GM18505 (cell line): Measurements from ENCODE around the gene C1orf116.

Experiments used
- ATAC-seq: cut with Tn5 transposase; IDR thresholded peaks from one replicate; pipeline ENCODE4 v1.9.1; 2021; ENCODE audit not compliant: unreplicated experiment
- POLR2A ChIP-seq: IDR thresholded peaks from 4 replicates; pipeline ENCODE4 v1.6.1; 2011; ENCODE audit warnings: borderline replicate concordance; ENCODE audit not compliant: insufficient read depth, insufficient read length; ENCODE audit errors: extremely low read depth

Gene C1orf116

DNA sequence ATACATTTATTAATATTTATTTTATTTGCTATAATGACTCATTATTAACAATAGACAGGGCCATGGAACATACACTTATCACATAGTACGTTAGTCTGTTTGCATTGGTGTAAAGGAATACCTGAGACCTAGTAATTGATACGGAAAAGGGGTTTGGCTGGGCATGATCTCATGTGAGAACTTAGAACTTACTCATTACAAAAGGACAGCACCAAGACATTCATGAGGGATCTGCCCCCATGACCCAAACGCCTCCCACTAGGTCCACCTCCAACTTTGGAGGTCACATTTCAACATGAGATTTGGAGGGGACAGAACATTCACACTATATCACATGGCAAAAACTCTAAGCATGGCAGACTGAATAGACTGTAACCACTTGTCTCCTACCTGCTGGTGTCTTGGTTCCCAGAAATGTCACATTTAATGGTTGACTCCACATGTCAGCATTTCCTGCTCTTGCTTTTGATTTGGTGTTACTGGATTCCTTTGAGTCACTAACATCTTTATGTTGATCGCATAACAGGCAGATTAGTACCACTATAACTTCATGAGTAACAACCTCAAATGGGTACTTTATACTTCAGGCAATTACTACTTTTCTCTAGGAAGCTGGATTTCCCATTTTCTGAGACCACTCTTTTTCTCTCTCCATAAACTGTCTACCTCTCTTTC lies 3.5 kb upstream of the C1orf116 start:
- no peak for TF ChIP-seq POLR2A
- no peak for ATAC-seq

DNA sequence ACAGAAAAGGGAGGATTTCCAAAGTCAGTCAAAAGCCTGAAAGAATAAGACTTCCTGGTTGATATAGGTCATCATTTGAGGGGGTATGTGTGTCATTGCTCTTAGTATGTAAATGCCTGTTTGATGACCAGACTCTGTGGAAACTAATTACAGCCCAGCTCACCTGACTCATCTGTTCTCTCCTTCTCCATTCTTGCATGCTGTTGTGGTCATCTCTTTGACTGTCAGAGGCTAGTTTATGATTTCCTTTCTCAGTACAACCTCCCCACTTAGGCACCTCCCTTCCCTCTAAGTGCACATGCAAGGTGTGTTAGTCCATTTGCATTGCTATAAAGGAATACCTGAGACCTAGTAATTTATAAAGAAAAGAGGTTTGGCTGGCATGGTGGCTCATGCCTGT lies 2.4 kb upstream of the C1orf116 start:
- no peak for ATAC-seq
- no peak for TF ChIP-seq POLR2A

DNA sequence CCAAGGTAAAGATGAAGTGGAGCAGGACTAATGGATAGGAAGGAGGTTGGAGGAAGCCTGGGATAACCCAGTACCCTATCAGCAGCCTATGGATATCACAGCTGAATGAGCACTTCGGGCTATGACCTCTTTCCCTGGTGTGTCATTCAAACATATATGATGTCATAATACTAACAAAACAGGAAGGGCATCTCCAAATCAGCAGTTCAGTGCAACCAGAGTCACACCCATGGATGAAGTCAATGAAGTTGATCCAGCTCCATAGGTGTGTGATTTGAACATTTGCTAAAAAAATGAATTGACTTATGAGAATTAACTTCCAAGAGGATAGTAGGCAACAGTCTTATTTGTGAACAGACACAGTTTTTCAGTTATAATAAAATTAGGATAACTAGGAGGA lies 1.7 kb upstream of the C1orf116 start:
- no peak for TF ChIP-seq POLR2A
- ATAC-seq = no peak

DNA sequence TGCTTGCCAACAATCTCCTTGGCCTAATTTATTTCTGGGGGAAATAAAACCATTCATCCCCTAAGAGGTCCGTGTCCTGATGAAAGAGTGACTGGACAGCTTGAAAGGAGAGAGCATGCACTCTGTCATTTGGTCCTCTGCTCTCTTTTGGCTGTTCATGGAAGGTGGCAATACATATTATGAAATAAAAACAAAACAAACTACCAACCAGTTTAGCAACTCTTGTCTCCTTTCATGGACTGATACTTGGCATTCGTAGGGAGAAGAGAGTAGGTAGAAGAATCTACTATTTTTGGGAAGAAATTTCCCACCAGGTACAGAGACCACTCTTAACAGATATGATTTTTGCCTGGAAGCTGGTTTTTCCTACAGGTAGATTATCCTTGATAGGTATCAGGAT lies 746 bp upstream of the C1orf116 start:
- no peak for ATAC-seq
- no peak for TF ChIP-seq POLR2A

DNA sequence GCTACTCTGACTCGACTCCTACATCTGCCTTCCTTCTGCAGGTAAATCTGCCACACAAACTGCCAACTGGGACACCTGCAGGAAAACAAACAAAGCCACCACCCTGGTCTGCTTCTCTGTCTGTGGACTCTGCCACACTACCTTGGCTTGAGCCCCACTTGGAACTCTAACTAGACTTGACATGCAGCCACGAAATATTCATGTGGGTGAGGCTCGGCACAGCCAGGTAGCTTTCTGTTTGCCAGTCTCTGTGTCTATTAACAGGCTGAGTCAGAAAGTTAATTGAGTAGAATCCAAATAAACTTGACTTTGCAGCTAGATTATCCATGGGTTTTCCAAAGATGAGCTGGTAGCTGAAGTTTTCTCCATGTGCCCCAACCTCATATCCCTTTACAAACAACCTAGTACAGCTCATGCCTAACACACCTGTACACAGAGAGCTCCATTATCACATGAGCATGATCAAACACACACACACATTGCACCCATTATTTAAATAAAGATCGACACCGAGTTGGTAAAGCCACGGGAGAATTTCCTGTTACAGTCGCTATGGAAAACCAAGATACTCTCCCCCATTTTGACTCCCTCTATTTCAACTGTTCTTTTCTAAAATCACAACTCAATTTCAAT lies 808 bp downstream of the C1orf116 start:
- no peak for TF ChIP-seq POLR2A
- no peak for ATAC-seq

DNA sequence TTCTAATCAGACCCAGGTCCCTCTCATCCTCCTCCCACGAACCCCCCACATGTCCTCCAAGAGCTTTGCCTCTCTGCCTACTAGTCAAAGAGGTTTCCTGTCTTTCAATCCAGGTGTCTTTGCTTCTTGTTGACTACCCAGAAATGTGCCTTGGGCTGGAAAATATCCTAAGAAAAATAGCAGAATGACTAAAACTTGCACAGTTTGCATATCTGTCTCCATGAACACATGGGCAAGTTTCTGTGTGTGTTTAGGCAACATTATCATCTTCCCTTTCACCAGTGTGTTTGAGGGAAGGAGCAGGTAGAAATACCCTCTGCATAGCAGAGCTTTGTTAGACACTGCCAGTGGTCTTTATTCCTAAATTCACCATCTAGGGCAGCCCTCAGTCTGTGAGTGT lies 1.5 kb downstream of the C1orf116 start:
- ATAC-seq = no peak

DNA sequence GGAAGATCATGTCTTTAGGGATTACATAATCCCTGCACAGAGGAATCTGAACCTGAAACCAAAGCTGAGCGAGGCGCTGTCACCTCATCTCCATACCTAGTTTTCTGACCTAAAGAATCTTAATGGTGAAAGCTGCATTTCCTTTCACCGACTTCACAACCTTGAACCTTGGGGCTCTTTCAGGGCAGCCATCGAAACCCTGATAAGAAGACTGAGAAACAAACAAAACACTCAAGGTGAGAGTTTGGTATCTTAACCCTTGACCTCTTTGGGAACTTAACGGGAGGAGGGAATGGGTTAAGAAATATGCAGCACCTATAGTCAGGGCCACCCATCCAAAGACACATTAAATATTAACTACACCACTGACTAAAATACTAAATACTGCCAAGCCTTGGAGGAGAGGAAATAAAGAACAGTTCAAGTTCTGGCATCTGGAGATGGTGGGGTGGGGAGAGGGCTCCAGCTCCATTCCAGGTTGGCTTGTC lies 2.0 kb downstream of the C1orf116 start:
- ATAC-seq = no peak
- no peak for TF ChIP-seq POLR2A

More for the DNA sequence above, 1.5 kb downstream of the C1orf116 start:
- TF ChIP-seq POLR2A = no peak

DNA sequence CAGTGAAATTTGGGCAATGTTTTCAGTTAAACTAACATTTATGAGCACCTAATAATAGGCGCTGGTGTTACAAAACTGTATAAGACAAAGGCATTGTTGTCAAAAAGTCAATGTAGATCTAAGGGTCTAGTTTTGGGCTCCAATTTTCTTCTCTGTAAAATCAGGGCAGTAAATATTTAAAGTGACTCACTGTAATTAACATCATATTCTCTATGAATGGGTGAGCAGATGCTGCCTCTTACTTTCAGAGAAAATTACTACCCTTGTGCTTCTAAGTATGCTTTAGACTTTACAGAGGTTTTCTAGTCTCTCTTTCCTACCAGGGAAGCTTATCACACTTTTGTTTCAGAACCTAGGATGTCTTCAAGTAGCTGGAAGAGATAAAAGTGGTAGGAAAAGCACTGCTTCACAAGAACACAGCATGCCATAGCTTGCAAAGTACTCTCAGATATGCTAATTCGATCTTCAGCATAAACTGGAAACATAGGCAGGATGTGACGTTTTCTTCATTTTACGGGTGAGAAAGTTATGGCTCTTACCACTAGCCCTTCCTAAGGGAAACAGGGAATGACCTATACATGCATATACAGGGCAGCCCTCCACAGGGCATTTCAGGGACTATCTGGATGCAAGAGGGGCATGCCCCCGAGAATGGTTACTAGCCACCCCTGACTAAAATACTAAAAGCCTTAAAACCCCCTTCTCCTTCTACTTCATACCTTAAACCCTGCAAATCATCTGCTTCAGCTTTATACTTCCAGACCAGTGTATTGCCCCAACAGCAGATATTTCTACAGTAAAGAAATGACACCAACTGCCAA lies 2.6 kb downstream of the C1orf116 start:
- no peak for ATAC-seq
- TF ChIP-seq POLR2A = no peak

DNA sequence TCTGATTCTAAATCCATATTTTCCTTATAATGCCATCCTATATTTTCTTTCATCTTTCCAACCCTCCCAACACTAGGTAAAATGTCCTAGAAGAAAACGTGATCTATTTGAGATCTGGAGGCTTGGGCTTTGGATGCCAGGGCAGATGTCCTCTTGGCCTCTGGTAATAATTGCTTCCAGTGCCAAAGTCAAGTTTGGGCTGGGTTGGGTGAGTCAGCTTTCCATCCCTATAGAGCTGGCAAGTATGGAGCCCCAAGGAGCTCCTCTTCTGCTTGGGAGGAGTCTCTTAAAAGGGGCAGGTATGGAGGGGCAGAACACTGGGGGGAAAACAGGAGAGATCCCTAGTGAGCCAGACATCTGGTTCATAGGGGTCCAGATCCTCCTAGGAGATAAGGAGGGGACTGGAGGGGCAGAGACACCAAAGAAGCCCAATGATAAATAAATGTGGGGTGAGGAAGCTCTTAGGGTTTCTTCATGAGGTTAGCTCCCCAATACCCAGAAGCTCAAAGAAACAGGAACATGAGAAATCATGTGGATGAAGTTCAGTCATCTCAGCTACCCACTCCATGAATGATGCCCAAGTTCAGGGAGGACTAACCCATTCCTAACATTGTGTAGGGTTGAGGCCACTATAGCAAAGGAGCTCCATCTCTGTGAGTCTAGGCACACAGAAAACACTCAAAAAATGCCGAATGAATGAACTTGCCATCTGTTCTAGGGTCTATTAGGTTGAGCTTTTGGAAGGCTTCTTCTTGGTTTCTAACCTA lies 3.5 kb downstream of the C1orf116 start:
- TF ChIP-seq POLR2A = no peak
- ATAC-seq = no peak

DNA sequence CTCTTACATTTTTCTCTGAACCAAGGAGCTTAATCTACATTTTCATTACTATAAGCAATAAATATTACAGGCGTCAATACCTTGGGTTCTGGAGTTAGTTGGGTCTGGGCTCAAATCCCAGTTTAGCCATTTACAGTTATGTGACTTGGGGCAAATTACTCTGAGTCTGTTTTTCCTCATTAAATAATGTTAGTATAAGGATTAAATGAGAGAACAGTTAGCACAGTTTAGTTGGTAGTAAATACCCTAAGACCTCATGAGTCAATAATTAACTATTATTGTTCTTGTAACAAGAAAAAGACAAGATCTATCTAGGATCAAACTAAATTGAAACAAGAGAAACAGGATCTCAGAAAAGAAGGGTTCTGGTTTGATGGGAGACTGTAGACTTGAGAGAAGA lies 4.6 kb downstream of the C1orf116 start:
- no peak for TF ChIP-seq POLR2A
- no peak for ATAC-seq

DNA sequence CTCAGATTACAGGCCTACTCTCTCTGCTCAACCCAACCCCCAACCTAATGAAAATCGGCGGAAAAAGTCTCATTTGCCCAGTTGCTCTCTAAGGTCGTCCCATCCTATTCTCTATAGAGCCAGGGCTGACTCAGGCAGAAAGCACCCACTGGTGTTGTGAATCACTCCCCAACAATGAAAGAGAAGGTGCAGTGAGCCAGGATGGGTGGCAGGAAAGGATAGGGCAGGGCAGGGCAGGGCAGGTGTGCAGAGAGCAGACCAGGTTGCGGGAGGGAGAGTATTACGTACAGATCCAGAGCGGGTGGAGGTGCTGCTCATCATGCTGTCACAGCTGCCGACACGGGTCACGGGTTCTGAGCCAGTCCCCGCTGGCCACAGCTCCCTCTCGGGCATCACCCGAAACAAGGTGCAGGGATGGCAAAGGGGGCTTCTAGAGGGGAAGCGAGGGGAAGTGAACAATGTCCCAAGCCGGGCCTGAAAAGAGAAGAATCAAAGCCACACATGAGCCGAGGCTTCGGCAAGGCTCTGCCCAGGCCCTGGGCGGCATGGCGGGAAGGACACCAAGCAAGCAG lies 5.3 kb downstream of the C1orf116 start:
- no peak for TF ChIP-seq POLR2A
- ATAC-seq = no peak

DNA sequence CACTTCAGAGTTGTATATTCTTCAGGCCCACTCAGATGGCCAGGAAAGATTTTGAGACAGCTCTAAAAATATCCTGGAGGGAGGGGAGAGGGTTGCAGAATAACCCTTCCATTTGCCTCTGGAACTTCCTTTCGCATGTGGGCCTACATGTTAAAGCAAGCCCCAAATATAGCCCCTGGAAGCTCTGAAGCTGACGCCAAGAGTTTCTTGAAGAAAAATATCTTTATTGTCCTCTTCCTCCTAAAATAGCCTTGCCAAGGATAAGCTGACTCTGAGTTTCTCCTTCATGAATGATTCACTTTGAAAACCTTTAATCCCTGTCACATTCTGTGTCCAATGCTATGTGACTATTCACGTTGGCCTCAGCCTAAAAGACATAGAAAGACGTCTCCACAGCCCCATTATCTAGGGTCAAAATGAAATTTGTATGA lies 6.4 kb downstream of the C1orf116 start:
- no peak for TF ChIP-seq POLR2A
- no peak for ATAC-seq
